Testis (tissue), 5 donors: ENCODE results near the gene HYCC1. TPM values are rescaled to one million over a fixed set of nuclear protein-coding genes. Genes with fewer than 3 reads are reported as not detected.

Experiments used
- DNase-seq: peaks from one replicate; pipeline ENCODE4 v3.0.0-alpha.2; 2019
- H3K27ac ChIP-seq, 2 donors: fragments of 200-600 bp; sonication (generic); one replicate each; pipeline ENCODE4 v1.5.1; 2019
- H3K27me3 ChIP-seq: fragments of 200-600 bp; sonication (generic); one replicate; pipeline ENCODE4 v1.5.1; 2019
- H3K36me3 ChIP-seq: fragments of 200-600 bp; sonication (generic); one replicate; pipeline ENCODE4 v1.5.1; 2017; ENCODE audit warnings: low read depth; ENCODE audit errors: missing control alignments
- H3K4me1 ChIP-seq: fragments of 200-600 bp; sonication (generic); one replicate; pipeline ENCODE4 v1.5.1; 2019
- H3K4me3 ChIP-seq, 2 donors: fragments of 200-600 bp; sonication (generic); one replicate each; pipeline ENCODE4 v1.5.1; 2017 to 2019
- H3K9me3 ChIP-seq: fragments of 200-600 bp; sonication (generic); one replicate; pipeline ENCODE4 v1.5.1; 2017
- POLR2A ChIP-seq: fragments of 450-650 bp; IDR thresholded peaks from one replicate; pipeline ENCODE4 v1.6.1; 2017; ENCODE audit warnings: antibody characterized with exemption, mild to moderate bottlenecking, moderate library complexity
- WGBS, 2 donors: methylation state at CpG; one replicate each; pipeline ENCODE4 v1.1.5; 2018; 5-methylcytosine and 5-hydroxymethylcytosine counted together
- intact Hi-C: fragments of 100-400 bp; cut with DNase I; formaldehyde crosslinking; loops from one replicate; pipeline ENCODE4 v1.15.1; 2023; ENCODE audit warnings: low total_unique reads
- long read RNA-seq, 2 donors: transcript quantifications; one replicate each; lab custom pipeline, GENCODE V29; 2026
- polyA plus RNA-seq: library from polyadenylated mRNA; stranded (reverse); fragments of 350-450 nt; fragmentation: Illumina TruSeq; extraction: RNeasy Lipid Tissue Mini Kit (QIAGEN cat#74804); gene quantifications from one replicate; pipeline ENCODE4 v1.2.3, GENCODE V29; 2014; ENCODE audit warnings: low read depth, low replicate concordance; ENCODE audit not compliant: insufficient read depth
- total RNA-seq, 2 donors: library from RNA; depleted of rRNA; stranded (reverse); fragments of >200 nt; gene quantifications; one replicate each; pipeline ENCODE4 v1.2.3, GENCODE V29; 2016
- TF ChIP-seq, protein P1 (sequence below), 3 experiments: fragments of 450-650 bp in 2 of 3; fragments of 200-600 bp in 1 of 3; sonication (generic) in 1 of 3; IDR thresholded peaks; one replicate each; pipeline ENCODE4 v1.5.1; 2016 to 2019; ENCODE audit warnings: antibody characterized with exemption in 3 of 3, mild to moderate bottlenecking in 2 of 3, moderate library complexity in 1 of 3

The HYCC1 gene
- total RNA-seq (10 to 100 TPM; 19.3 to 22.0 TPM), polyA plus RNA-seq (43.6 TPM)
- long read RNA-seq, donor 1, full-length matches to known transcripts, result 10 of 16 reads
- long read RNA-seq, donor 1, partial matches to known transcripts, result 6 of 16 reads
- long read RNA-seq, donor 1, other reads (novel, unspliced or antisense), result 0 of 16 reads
- long read RNA-seq, donor 2, transcript FAM126A-201 (4 exons, 616 nt), result major isoform, 8 of 9 reads
- long read RNA-seq, donor 2, partial matches to known transcripts, result 0 of 9 reads
- long read RNA-seq, donor 2, other reads (novel, unspliced or antisense), result 0 of 9 reads

DNA sequence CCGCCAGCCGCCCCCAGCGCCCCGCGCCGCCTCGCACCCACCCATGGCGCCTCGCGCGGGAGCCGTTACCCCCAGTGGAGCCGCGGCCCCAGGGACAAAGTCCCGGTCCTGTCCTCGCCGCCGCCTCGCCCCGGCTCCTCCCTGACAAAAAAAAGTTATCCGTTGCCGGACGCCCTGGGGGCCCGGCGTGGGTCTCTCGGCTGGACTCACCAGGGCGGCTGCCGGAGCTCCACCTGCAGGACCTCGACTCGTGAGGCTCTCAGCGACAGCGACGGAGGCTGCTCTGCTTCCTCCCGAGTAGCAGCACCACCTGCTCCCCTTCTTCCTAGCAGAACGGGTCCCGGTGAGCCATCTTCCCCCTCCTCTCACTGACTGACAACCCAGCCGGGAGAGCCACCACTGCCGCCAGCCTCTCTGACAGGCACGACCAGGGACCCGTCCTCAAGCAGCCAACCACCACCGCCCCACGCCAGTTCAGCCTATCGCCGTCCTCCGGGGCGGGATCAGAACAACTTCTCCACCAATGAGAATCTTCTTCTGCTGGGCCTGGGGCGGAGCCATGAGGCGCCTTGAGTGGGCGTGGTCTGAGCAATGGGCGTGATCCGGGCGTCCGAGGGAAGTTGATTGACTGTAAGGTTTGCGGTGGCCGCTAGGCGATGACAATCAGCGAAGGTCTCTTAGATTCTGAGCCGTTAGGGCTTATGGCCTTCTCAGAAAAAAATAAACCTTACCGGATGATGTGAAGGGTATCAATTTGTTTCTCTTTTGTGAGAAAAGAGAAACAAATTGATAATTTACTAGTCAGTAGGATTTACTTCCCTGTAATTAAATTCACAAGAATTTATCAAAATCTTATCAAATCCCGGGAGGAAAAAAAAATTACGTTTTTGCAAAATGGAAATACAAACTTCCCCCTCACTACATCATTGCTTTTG is at the start of gene HYCC1:
Gene HYCC1, minus strand, starts transcription at position 416 of the 935 bp plus-strand sequence. CDS start 23,019 bp downstream, outside the sequence.
- H3K36me3 ChIP-seq, result no peaks in the 10 kb centered on the region
- H3K4me1 ChIP-seq, result peaks cover 17% of the 10 kb centered on the region
- peak; percentile 98 for TF ChIP-seq POLR2A
- TF ChIP-seq, protein P1, sequence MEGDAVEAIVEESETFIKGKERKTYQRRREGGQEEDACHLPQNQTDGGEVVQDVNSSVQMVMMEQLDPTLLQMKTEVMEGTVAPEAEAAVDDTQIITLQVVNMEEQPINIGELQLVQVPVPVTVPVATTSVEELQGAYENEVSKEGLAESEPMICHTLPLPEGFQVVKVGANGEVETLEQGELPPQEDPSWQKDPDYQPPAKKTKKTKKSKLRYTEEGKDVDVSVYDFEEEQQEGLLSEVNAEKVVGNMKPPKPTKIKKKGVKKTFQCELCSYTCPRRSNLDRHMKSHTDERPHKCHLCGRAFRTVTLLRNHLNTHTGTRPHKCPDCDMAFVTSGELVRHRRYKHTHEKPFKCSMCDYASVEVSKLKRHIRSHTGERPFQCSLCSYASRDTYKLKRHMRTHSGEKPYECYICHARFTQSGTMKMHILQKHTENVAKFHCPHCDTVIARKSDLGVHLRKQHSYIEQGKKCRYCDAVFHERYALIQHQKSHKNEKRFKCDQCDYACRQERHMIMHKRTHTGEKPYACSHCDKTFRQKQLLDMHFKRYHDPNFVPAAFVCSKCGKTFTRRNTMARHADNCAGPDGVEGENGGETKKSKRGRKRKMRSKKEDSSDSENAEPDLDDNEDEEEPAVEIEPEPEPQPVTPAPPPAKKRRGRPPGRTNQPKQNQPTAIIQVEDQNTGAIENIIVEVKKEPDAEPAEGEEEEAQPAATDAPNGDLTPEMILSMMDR (IDR thresholded peaks at IDR 0.05), result peak; percentile 66 to 82 (median 72)
- intact Hi-C loops, result no loop called here
- no peaks in the 10 kb centered on the region for H3K27me3 ChIP-seq
- WGBS, 2 donors, result 1 to 2% methylated on average over 15 to 41 of the region's 61 CpGs
- H3K9me3 ChIP-seq, result no peaks in the 10 kb centered on the region
- H3K4me3 ChIP-seq, result peak within 1 kb of the TSS; percentile 76 to 89
- peak within 1 kb of the TSS in 1 of 2 donors; percentile 83 for H3K27ac ChIP-seq
- peak; percentile 100 for DNase-seq

- WGBS, 2 donors, result 93 to 94% methylated on average over 7 of the region's 7 CpGs
- H3K36me3 ChIP-seq, result no peaks in the 10 kb centered on the region
- no peak overlapping the region for H3K27ac ChIP-seq
- H3K9me3 ChIP-seq, result no peaks in the 10 kb centered on the region
- H3K4me3 ChIP-seq, result no peak overlapping the region
- no peak for TF ChIP-seq POLR2A
- TF ChIP-seq, protein P1 (IDR thresholded peaks at IDR 0.05), result no peak
- no peaks in the 10 kb centered on the region for H3K4me1 ChIP-seq
- intact Hi-C loops, result no loop called here
- DNase-seq, result no peak
- no peaks in the 10 kb centered on the region for H3K27me3 ChIP-seq
Measured at GRCh38 chr7:23062452-23062851, 48.5 kb upstream of the HYCC1 start.

GRCh38 chr7:23061327-23061726 is 47.4 kb upstream of the HYCC1 start:
- 93 to 96% methylated on average over 5 to 6 of the region's 6 CpGs for WGBS, 2 donors
- Histone ChIP-seq H3K27me3 (no peaks in the 10 kb centered on the region), H3K4me1 (no peaks in the 10 kb centered on the region), H3K36me3 (no peaks in the 10 kb centered on the region), H3K27ac (no peak overlapping the region), H3K9me3 (no peaks in the 10 kb centered on the region), H3K4me3 (no peak overlapping the region)
- intact Hi-C loops, result no loop called here
- TF ChIP-seq, protein P1 (IDR thresholded peaks at IDR 0.05), result no peak
- no peak for TF ChIP-seq POLR2A
- DNase-seq, result no peak

DNA sequence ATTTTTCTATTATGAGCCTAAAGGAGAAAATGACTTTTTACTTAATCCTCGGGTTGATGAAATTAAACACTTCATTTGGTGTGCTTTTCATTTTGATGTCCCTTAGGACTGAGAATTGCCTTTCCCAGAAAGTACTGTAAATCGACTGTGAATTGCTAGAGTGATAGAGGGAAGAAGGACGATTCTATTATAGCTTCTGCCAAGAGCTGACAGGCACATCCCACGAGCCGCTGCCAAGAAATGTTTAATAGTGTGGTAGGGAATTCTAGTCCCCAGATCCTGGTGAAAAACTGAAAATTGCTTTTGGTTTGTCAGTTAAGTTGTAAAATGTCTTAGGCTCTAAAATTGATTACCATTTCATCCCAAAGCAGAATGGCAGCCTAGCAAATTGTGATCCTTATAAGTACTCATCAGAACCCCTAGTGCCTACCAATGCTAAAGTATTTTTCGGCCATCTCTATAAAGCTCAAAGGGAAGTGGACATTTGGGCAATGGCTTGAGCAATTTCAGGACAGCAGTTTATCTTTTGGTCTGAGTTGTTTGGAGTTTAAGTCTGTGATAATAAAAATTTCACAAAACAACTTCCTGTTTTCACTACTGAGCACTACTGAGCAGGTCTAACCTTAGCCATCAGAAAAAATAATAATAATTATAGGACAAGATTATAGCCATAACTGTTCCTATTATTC is 44.6 kb upstream of the HYCC1 start:
- Histone ChIP-seq H3K9me3 (no peaks in the 10 kb centered on the region), H3K36me3 (no peaks in the 10 kb centered on the region), H3K27me3 (no peaks in the 10 kb centered on the region), H3K4me1 (no peaks in the 10 kb centered on the region), H3K27ac (no peak overlapping the region), H3K4me3 (no peak overlapping the region)
- DNase-seq, result no peak
- WGBS, 2 donors, result 45 to 47% methylated on average over 6 of the region's 6 CpGs
- TF ChIP-seq POLR2A, result no peak
- TF ChIP-seq, protein P1 (IDR thresholded peaks at IDR 0.05), result no peak
- intact Hi-C loops, result no loop called here
